SJSA1 (cell line): Measurements from ENCODE around the gene CHST13. TPM values are rescaled to one million over a fixed set of nuclear protein-coding genes. Genes with fewer than 3 reads are reported as not detected.

Source experiments
- DNase-seq, 2 experiments: peaks; one replicate each; pipeline ENCODE4 v3.0.0-alpha.2; 2015 to 2020; ENCODE audit warnings: low spot score in 2 of 2, low read depth in 1 of 2
- H3K27ac ChIP-seq: fragments of 250-450 bp; sonication (Bioruptor Pico); 2 replicates; pipeline ENCODE4 v1.5.1; 2020; ENCODE audit warnings: mild to moderate bottlenecking, moderate library complexity
- H3K27me3 ChIP-seq: fragments of 250-450 bp; sonication (Bioruptor Pico); replicated peaks from 2 replicates; pipeline ENCODE4 v1.5.1; 2020; ENCODE audit warnings: mild to moderate bottlenecking, moderate library complexity
- H3K36me3 ChIP-seq: fragments of 250-450 bp; sonication (Bioruptor Pico); 2 replicates; pipeline ENCODE4 v1.5.1; 2020; ENCODE audit warnings: mild to moderate bottlenecking
- H3K4me1 ChIP-seq: fragments of 250-450 bp; sonication (Bioruptor Pico); replicated peaks from 2 replicates; pipeline ENCODE4 v1.6.1; 2021; ENCODE audit warnings: mild to moderate bottlenecking
- H3K4me3 ChIP-seq: fragments of 250-450 bp; sonication (Bioruptor Pico); 2 replicates; pipeline ENCODE4 v1.5.1; 2020; ENCODE audit warnings: mild to moderate bottlenecking
- H3K9me3 ChIP-seq: fragments of 250-450 bp; sonication (Bioruptor Pico); replicated peaks from 2 replicates; pipeline ENCODE4 v1.5.1; 2020; ENCODE audit warnings: mild to moderate bottlenecking
- total RNA-seq: library from RNA; depleted of rRNA; stranded (reverse); fragments of >200 nt; shearing (Covaris generic); gene quantifications from 2 replicates; pipeline ENCODE4 v1.2.3, GENCODE V29; 2014

CHST13 gene
- total RNA-seq, 1 experiment from 2014 or later: not detected

DNA sequence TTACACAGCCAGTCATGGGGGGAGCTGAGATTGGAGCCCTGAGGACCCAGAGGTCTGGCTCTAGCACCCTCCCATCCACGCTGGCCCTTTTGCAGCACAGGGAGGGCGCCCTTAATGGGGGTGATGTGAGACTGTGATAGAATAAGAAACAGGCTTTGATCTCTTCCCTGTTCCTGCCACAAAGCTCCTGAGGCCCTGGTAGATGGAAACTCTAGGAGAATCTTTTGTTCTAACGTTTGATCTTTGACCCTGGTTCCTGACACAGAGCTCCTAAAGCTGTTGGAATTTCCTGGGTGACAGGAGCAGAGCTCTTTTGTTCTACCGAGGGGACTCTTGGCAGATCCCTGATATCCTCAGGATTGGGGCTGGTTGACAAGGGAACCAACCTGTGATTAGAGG lies 5.2 kb upstream of the CHST13 start:
- Histone ChIP-seq H3K27ac (no peak overlapping the region), H3K4me3 (no peak overlapping the region), H3K36me3 (no peaks in the 10 kb centered on the region), H3K27me3 (peaks cover 6% of the 10 kb centered on the region; the same call in 1 of the 2 replicates), H3K9me3 (no peaks in the 10 kb centered on the region), H3K4me1 (peaks cover under 1% of the 10 kb centered on the region)
- DNase-seq: no peak

DNA sequence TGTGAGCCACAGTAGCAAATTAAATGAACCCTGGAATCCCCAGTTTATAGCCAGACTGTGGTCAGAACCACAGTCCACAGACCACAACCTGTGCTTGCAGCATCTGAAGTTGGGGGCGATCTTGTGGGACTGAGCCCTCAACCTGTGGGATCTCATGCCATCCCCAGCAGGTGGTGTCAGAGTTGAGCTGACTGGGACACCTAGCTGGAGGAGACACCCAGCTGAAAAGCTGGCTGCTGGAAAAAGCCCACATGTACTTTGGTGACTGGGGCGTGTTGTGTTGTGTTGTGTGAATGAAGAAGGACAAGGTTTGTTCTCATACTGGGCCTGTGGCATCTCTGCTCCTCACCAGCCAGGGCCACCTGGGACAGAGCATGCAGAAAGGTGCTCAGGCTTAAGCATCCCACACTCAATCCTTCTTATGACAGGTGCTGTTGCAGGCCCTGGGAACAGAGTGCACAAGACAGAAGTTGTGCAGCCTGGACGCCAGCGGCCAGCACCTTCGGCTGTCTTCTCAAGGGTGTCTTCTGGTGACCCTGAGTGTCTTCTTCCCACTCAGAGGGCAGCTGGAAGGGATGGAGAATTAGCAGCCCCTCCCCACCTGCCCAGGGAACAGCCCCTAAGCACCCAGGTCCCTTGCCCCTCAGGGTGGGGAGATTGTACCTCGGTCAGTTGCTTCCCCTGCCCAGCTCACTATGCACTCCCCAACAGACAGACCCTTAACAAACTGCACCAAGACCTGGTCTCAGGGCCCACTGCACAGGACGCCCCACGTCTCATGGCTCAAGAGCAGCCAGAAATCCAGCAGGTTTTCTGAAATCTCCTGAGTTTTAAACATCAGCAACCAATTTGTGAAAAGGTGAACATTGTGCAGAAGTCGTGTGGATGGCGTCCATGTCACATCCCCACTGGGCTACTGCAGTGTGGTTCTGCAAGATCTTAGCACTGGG lies 4.2 kb upstream of the CHST13 start:
- Histone ChIP-seq H3K4me3 (no peak overlapping the region), H3K36me3 (no peaks in the 10 kb centered on the region), H3K27me3 (peaks cover 16% of the 10 kb centered on the region), H3K9me3 (no peaks in the 10 kb centered on the region), H3K27ac (no peak overlapping the region), H3K4me1 (peaks cover 10% of the 10 kb centered on the region)
- DNase-seq: no peak

DNA sequence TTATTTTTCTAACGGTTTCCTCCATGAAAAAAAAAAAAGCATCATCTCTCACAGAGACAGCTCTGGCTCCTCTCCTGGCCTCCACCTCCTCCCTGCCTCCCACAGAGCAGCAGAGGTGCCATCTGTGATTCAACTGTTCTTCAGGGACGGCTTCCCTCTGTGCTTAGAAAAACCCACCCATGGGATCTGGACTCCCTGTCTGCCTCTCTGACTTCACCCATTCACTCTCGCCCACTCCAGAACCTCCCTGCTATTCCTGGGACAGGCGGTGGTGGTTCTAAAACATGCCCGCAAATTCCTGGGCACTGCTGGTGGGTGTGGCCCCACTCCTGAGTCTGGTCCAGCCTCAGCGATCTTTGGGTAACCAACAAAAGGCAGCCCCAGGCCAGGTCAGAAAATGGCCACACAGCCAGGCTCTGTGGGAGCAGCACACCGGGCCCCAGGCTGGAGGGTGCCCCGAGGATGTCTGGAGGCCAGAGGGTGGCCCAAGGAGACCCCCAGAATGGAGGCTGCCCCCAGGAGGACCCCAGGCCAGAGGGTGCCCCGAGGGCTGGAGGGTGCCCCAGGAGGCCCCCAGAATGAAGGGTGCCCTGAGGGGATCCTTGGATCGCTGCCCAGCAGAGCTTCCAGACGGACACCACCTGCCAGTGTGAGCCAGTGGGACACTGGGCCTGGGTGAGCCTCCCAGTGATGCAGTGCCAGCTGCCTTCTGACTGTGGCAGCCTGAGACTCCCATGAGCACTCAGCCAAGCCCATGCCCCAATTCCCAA lies 2.6 kb upstream of the CHST13 start:
- Histone ChIP-seq H3K4me1 (peaks cover 10% of the 10 kb centered on the region), H3K36me3 (no peaks in the 10 kb centered on the region), H3K4me3 (no peak overlapping the region), H3K27ac (no peak overlapping the region), H3K27me3 (peaks cover 17% of the 10 kb centered on the region), H3K9me3 (no peaks in the 10 kb centered on the region)
- no peak for DNase-seq

DNA sequence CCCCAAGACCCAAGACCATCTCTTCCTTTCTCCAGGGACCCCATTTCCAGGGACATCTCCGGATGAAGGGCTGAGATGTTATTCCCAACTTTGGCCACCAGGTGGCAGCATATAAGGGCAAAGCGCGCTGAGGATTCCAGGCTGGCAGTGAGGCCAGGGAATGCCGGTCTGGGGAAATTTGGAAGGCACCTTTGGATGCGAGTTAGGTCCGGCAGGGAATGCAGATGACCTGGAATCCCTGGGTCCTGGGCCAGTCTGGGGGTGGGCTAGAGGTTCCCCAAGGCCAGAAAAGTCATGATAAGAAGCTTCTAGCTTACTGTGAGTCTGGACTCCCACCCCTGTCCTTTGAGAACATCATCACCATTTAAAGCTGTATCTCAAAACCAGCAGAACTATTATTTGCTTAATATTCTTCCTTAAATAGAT lies 1.6 kb upstream of the CHST13 start:
- H3K4me1 ChIP-seq: peaks cover 10% of the 10 kb centered on the region
- H3K36me3 ChIP-seq: no peaks in the 10 kb centered on the region
- peak in 1 of 2 experiments; percentile 41 for DNase-seq
- no peak overlapping the region for H3K4me3 ChIP-seq
- no peaks in the 10 kb centered on the region for H3K9me3 ChIP-seq
- peaks cover 17% of the 10 kb centered on the region for H3K27me3 ChIP-seq
- H3K27ac ChIP-seq: no peak overlapping the region

DNA sequence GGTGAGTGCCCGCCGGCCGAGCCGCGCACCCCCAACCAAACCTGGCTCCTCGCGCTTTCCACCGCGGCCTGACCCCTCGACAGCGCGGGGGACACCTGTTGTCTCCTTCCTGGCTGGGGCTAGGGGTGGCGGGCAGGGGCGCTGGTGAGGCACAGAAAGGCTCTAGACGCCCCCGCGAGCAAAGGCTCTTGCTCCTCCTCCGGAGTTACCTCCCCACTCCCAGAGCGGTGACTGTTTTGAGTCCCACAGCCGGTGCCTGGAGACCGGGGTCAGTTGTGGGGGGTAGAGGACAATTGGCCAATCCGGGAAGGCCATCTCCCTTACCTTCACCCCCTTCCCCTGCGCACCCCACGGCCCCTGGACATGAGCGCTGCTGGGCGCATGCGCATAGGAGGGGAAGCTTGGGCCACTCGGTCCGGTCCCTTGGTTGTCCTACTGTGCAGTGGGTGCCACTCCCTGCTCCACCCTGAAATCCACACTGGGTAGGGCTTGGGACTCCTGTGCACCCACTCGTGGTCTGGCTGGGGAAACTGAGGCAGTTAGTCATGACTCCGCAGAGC lies 554 bp downstream of the CHST13 start:
- Histone ChIP-seq H3K9me3 (no peaks in the 10 kb centered on the region), H3K4me1 (peaks cover 10% of the 10 kb centered on the region), H3K27ac (no peak overlapping the region), H3K27me3 (peaks cover 17% of the 10 kb centered on the region), H3K36me3 (no peaks in the 10 kb centered on the region), H3K4me3 (peak overlapping the region; percentile 19)
- DNase-seq: no peak

DNA sequence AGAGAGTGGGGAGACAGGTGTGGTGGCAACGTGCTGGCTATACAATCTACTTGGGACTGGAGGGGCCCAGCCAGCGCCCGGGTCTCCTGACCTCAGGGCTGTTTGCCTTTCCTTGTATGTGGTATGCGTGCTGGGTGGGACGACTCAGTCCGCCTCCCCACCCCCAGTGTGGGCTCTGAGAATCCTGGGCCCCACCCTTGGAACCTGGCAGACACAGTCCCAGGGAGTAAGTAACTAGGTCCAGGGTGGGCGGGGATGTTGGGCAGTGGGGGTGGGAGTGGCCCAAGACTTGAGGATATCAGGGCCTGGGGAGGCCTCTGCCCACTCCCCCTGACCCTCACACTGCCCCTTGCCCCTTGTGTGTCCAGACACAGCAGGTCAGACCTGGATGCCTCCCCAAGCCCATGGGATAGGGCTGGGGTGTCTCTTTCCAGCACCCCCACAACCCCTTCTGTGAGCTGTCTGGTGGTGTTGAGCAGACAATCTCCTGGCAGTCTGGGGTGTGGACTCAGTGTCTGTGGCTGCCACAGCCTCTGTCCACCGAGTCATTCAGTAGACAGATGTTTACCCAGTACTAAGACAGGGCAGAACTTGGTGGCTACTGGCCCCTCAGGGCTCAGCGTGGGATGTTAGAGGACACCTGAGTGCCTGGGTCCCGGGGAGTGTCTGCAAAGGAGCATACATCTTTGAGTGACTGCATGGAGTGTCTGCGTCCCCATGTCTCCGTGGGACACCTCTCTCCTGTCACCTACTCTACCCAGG lies 1.3 kb downstream of the CHST13 start:
- H3K4me3 ChIP-seq: no peak overlapping the region
- H3K27me3 ChIP-seq: peaks cover 17% of the 10 kb centered on the region
- H3K36me3 ChIP-seq: no peaks in the 10 kb centered on the region
- no peak for DNase-seq
- H3K4me1 ChIP-seq: peaks cover 10% of the 10 kb centered on the region
- H3K27ac ChIP-seq: no peak overlapping the region
- no peaks in the 10 kb centered on the region for H3K9me3 ChIP-seq

DNA sequence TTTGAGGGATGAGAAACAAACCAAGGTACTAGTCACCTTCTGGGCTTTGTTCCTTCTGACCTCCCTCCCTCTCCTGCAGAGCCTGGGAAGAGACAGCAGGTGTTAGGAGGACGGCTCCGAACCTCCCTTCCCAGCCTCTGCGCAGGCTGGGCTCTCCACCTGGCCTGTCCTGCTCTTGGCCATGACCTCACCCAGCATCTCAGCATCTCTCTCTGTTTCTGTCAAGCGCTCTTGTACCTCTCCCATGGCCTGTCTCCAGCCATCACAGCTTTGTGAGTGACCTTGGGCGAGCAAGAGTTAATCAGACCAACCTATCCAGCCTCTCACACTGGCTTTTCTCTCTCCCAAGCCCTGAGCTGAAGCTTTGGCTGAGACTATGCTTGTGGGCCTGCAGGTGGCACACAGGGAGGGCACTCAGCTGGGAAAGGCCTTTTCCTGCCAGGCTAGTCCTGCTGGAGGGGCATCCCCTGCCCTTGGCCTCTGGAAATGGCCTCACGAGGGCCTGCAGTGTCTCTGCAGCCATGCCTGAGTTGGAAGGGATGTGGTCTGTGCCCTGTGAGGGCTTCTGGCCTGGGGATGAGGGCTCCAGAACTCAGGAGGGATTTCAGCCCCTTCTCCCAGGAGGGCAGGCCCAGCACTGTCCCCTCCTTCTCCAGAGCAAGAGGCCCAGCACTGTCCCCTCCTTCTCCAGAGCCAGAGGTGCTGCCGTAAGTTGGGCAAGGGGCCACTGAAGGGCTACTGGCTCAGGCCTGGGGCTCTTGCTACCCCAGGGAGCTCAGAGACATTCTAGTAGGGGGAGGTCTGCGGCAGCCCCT lies 2.1 kb downstream of the CHST13 start:
- Histone ChIP-seq H3K4me3 (no peak overlapping the region), H3K9me3 (no peaks in the 10 kb centered on the region), H3K4me1 (peaks cover 10% of the 10 kb centered on the region), H3K36me3 (no peaks in the 10 kb centered on the region), H3K27me3 (peaks cover 17% of the 10 kb centered on the region), H3K27ac (no peak overlapping the region)
- DNase-seq: no peak

DNA sequence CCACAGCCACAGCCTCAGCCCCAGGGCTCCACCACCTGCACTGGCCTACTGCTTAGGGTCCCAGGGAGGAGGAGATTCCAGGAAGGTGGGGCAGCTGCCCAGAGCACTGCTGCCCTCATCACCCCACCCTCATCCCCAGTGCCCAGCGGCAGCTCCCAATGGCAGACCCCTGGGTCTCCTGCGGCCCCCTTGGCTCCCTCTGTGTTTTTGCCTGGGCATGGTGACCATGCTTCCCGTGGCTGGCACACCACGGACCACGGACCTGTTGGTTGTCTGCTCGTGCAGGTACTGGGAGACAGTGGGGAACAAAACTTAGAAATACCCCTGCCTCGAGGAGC lies 2.7 kb downstream of the CHST13 start:
- H3K27ac ChIP-seq: no peak overlapping the region
- DNase-seq: no peak

DNA sequence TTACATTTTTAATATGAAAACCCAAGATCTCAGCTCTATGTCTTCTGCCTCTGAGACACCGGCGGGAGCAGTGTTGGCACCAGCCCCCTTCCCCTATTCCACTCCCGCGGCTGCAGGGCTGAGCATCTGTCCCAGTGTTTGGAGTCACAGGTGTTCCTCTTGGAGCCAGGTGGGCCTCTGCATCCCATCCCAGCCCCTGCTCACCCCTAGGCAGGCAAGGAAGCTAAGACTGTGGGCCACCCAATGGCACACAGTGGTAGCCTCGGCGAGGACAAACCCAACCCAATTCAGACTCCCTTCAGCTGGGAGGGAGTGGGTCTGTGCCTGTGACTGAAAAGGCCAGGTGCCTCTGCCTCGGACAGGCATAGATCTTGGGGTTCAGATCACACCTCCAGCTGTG lies 3.1 kb downstream of the CHST13 start:
- Histone ChIP-seq H3K9me3 (no peaks in the 10 kb centered on the region), H3K4me1 (peaks cover 10% of the 10 kb centered on the region), H3K4me3 (no peak overlapping the region), H3K27ac (no peak overlapping the region), H3K36me3 (no peaks in the 10 kb centered on the region), H3K27me3 (peaks cover 24% of the 10 kb centered on the region)
- DNase-seq: no peak

More for the DNA sequence above, 2.7 kb downstream of the CHST13 start:
- no peaks in the 10 kb centered on the region for H3K9me3 ChIP-seq
- H3K4me3 ChIP-seq: no peak overlapping the region
- no peaks in the 10 kb centered on the region for H3K36me3 ChIP-seq
- peaks cover 10% of the 10 kb centered on the region for H3K4me1 ChIP-seq
- H3K27me3 ChIP-seq: peaks cover 21% of the 10 kb centered on the region

DNA sequence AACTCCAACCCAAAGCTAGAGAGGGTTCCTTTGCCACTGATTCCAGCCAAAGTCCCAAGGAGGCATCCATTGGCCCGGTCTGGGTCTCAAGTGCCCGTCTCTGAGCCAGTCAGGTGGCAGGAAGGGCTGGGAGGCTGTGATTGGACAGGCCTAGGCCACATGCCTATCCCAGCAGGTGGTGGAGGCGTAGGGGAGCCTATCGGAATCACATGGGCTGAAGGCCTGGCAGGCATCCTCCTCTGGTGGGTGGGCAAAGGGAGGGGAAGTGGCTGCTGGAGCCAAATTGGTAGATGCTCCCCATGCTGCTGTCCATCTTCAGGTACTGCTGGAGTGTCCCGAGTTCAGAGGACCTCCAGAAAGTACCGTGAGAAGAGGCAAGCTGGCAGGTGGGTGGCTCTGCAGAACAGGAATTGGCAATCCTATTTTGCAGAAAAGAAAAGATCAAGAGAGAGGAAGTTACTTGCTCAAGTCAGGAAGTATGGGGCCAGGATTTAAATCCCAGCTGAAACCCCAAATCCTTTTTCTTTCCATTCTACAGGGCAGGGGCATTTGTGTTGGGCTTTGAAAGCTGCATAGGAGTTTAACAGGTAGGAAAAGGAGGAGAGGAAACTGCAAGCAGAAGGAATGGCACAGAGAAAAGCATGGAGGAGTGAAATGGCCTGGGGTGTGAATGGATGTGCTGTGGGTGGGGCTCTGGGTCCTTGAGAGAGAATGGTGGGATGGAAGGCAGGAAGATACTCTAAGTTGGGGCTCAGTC lies 3.7 kb downstream of the CHST13 start:
- DNase-seq: no peak
- Histone ChIP-seq H3K36me3 (no peaks in the 10 kb centered on the region), H3K4me1 (peaks cover 10% of the 10 kb centered on the region), H3K4me3 (no peak overlapping the region), H3K27me3 (peaks cover 30% of the 10 kb centered on the region), H3K9me3 (no peaks in the 10 kb centered on the region), H3K27ac (no peak overlapping the region)

DNA sequence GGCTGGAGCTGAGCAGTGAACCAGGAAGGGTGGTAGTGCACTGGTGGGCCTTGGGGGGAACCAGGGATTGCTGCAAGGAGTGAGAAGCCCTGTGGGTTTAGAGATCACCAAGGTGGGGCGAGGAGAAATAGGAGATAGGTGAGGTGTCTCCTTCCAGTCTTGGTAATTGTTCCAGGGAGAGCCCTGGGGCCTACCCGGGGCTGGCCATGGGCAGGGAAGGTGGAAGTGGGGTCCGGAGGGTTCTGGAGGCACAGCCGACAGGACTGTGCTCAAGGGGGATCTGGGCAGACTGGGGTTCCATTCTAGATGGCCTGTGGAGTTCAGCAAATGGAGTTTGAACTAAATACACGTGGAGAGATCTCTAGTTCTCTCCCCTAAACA lies 4.5 kb downstream of the CHST13 start:
- Histone ChIP-seq H3K36me3 (no peaks in the 10 kb centered on the region), H3K4me1 (peaks cover 10% of the 10 kb centered on the region), H3K9me3 (no peaks in the 10 kb centered on the region), H3K27ac (no peak overlapping the region), H3K4me3 (no peak overlapping the region), H3K27me3 (peaks cover 34% of the 10 kb centered on the region)
- no peak for DNase-seq

DNA sequence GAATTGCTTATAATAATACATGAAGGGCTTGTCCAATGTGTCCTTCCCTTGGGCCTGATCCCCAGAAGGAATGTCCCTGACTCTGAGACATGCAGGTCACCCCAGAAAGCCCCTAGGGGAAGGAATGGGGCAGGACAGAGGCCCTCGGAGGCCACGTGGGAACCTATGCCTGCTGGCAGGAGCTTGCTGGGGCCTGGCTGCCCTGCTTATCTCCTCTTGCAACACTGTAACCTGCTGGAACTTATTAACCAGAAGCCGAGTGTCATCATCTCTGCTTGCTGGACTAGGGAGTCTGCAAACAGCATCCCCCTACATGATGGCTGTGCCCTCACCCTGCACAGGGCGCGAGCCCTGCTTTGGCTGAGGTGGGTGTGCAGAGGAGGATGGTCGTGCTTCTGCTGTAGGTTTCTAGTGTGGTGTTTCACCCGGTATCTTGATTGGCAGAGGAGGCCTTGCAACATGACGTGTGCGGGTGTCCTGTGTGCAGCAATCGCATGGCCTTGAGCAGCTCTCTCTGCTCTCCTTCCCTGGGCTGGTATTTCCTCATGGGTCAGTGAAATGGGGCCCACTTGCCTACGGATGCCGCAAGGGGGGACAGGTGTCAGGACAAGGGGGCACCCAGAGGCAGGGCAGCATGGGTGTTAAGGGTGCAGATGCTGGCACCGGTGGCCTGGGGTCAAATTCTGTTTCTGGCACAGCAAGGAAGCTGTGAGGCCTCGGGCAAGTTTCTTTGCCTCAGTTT lies 5.0 kb downstream of the CHST13 start:
- no peak overlapping the region for H3K27ac ChIP-seq
- no peaks in the 10 kb centered on the region for H3K9me3 ChIP-seq
- H3K27me3 ChIP-seq: peaks cover 36% of the 10 kb centered on the region
- no peaks in the 10 kb centered on the region for H3K36me3 ChIP-seq
- H3K4me1 ChIP-seq: peaks cover 7% of the 10 kb centered on the region
- H3K4me3 ChIP-seq: no peak overlapping the region
- no peak for DNase-seq
